GM10266 (cell line): ENCODE data around the gene DYNLT5.

Experiments used
- DNase-seq: peaks from one replicate; pipeline ENCODE4 v3.0.0; 2012; ENCODE audit errors: extremely low spot score
- CTCF ChIP-seq: IDR thresholded peaks from 2 replicates; pipeline ENCODE4 v1.5.1; 2012; ENCODE audit warnings: mild to moderate bottlenecking, low read depth; ENCODE audit not compliant: control insufficient read depth, insufficient read depth; ENCODE audit errors: missing control alignments

DYNLT5 gene

GRCh38 chr1:66750577-66750976 lies 1.7 kb upstream of the DYNLT5 start:
- TF ChIP-seq CTCF = no peak
- no peak for DNase-seq

GRCh38 chr1:66751160-66751559 lies 1.1 kb upstream of the DYNLT5 start:
- no peak for DNase-seq
- no peak for TF ChIP-seq CTCF

GRCh38 chr1:66752671-66753371 lies 562 bp downstream of the DYNLT5 start:
- DNase-seq = no peak
- TF ChIP-seq CTCF = no peak

GRCh38 chr1:66757722-66758240 lies 5.5 kb downstream of the DYNLT5 start:
- TF ChIP-seq CTCF = no peak
- DNase-seq = no peak

- DNase-seq = peak; percentile 57
- TF ChIP-seq CTCF = no peak
Measured at GRCh38 chr1:66758241-66758755, 6.0 kb downstream of the DYNLT5 start.

GRCh38 chr1:66760506-66760905 lies 8.2 kb downstream of the DYNLT5 start:
- no peak for TF ChIP-seq CTCF

GRCh38 chr1:66761221-66761620 lies 9.0 kb downstream of the DYNLT5 start:
- no peak for TF ChIP-seq CTCF
- DNase-seq = no peak

More at GRCh38 chr1:66760506-66760905, 8.2 kb downstream of the DYNLT5 start:
- DNase-seq = no peak
